ENCODE results near the gene HIP1.
A peak's percentile ranks its signal among the peaks of the same experiment; 100 is the strongest.

Gene HIP1

GRCh38 chr7:75646571-75647102 is 92.1 kb downstream of the HIP1 start:
- POLR2A ChIA-PET: no interaction called here

GRCh38 chr7:75645570-75645969 is 93.2 kb downstream of the HIP1 start:
- POLR2A ChIA-PET: no interaction called here
- H3K4me3 ChIP-seq (ENCODE audit: low read depth, low read length): no peak overlapping the region
- no peak for DNase-seq (ENCODE audit: low read depth, low spot score)
- CTCF ChIA-PET: no interaction called here
- no peak for TF ChIP-seq CTCF (IDR thresholded peaks at IDR 0.05; ENCODE audit: insufficient read depth, low read length, missing control alignments)

More at GRCh38 chr7:75646571-75647102, 92.1 kb downstream of the HIP1 start:
- TF ChIP-seq CTCF (IDR thresholded peaks at IDR 0.05; ENCODE audit: insufficient read depth, low read length, missing control alignments): no peak
- no peak for DNase-seq (ENCODE audit: low read depth, low spot score)
- no peak overlapping the region for H3K4me3 ChIP-seq (ENCODE audit: low read depth, low read length)
- CTCF ChIA-PET: no interaction called here

- POLR2A ChIA-PET: no interaction called here
- no peak for DNase-seq (ENCODE audit: low read depth, low spot score)
- TF ChIP-seq CTCF (IDR thresholded peaks at IDR 0.05; ENCODE audit: insufficient read depth, low read length, missing control alignments): no peak
- H3K4me3 ChIP-seq (ENCODE audit: low read depth, low read length): no peak overlapping the region
- CTCF ChIA-PET: no interaction called here
These were observed 94.2 kb downstream of the HIP1 start for GRCh38 chr7:75644589-75644988.

- ChIA-PET POLR2A (no interaction called here), CTCF (interaction anchor here (1.4 kb wide), 1 partner anchor 29 kb away, joined by 3 read pairs; no protein-coding TSS in a partner anchor)
- H3K4me3 ChIP-seq (ENCODE audit: low read depth, low read length): no peak overlapping the region
- DNase-seq (ENCODE audit: low read depth, low spot score): no peak
- peak; percentile 60 for TF ChIP-seq CTCF (IDR thresholded peaks at IDR 0.05; ENCODE audit: insufficient read depth, low read length, missing control alignments)
These were observed 95.8 kb downstream of the HIP1 start for GRCh38 chr7:75642810-75643486.

GRCh38 chr7:75640201-75640600 is 98.5 kb downstream of the HIP1 start:
- 0 out of 2 replicates have a peak overlapping the region, but pooled peaks have one; percentile 60 for H3K4me3 ChIP-seq (ENCODE audit: low read depth, low read length)
- ChIA-PET POLR2A (no interaction called here), CTCF (interaction anchor here (1.0 kb wide), 1 partner anchor 9 kb away, joined by 3 read pairs; no protein-coding TSS in a partner anchor)
- no peak for DNase-seq (ENCODE audit: low read depth, low spot score)
- no peak for TF ChIP-seq CTCF (IDR thresholded peaks at IDR 0.05; ENCODE audit: insufficient read depth, low read length, missing control alignments)

GRCh38 chr7:75639886-75640190 is 98.9 kb downstream of the HIP1 start:
- POLR2A ChIA-PET: interaction anchor here (0.5 kb wide), 1 partner anchor 95 kb away, joined by 3 read pairs; no protein-coding TSS in a partner anchor
- TF ChIP-seq CTCF (IDR thresholded peaks at IDR 0.05; ENCODE audit: insufficient read depth, low read length, missing control alignments): no peak
- no peak for DNase-seq (ENCODE audit: low read depth, low spot score)
- H3K4me3 ChIP-seq (ENCODE audit: low read depth, low read length): peak overlapping the region; percentile 60
- CTCF ChIA-PET: interaction anchor here (1.0 kb wide), 1 partner anchor 10 kb away, joined by 3 read pairs; no protein-coding TSS in a partner anchor

Measured in AG04449 (cell line).